GM18517 (cell line): ENCODE measurements around the gene CLSTN1.

Source experiments
- ATAC-seq: cut with Tn5 transposase; IDR thresholded peaks from one replicate; pipeline ENCODE4 v1.9.1; 2021; ENCODE audit warnings: mild to moderate bottlenecking, moderate library complexity; ENCODE audit not compliant: unreplicated experiment

CLSTN1 gene

GRCh38 chr1:9732123-9732971 lies 91.4 kb downstream of the CLSTN1 start:
- ATAC-seq = no peak

GRCh38 chr1:9731561-9731960 lies 92.2 kb downstream of the CLSTN1 start:
- ATAC-seq = no peak

- no peak for ATAC-seq
Measured at GRCh38 chr1:9731051-9731537, 92.7 kb downstream of the CLSTN1 start.

- no peak for ATAC-seq
Measured at GRCh38 chr1:9730096-9730901, 93.5 kb downstream of the CLSTN1 start.

GRCh38 chr1:9729523-9729922 lies 94.2 kb downstream of the CLSTN1 start:
- no peak for ATAC-seq

GRCh38 chr1:9728451-9729295 lies 95.1 kb downstream of the CLSTN1 start:
- ATAC-seq = no peak

- no peak for ATAC-seq
Measured at GRCh38 chr1:9726905-9727595, 96.7 kb downstream of the CLSTN1 start.

- no peak for ATAC-seq
Measured at GRCh38 chr1:9726406-9726805, 97.4 kb downstream of the CLSTN1 start.

GRCh38 chr1:9724706-9725476 lies 98.9 kb downstream of the CLSTN1 start:
- ATAC-seq = no peak

GRCh38 chr1:9723926-9724325 lies 99.8 kb downstream of the CLSTN1 start:
- ATAC-seq = no peak

- ATAC-seq = no peak
Measured at GRCh38 chr1:9723068-9723805, 100.5 kb downstream of the CLSTN1 start.

- ATAC-seq = no peak
Measured at GRCh38 chr1:9722378-9722749, 101.4 kb downstream of the CLSTN1 start.

- ATAC-seq = no peak
Measured at GRCh38 chr1:9721606-9722377, 102.0 kb downstream of the CLSTN1 start.

- no peak for ATAC-seq
Measured at GRCh38 chr1:9720785-9721605, 102.8 kb downstream of the CLSTN1 start.

GRCh38 chr1:9719978-9720722 lies 103.6 kb downstream of the CLSTN1 start:
- no peak for ATAC-seq

- ATAC-seq = no peak
Measured at GRCh38 chr1:9718006-9718680, 105.6 kb downstream of the CLSTN1 start.
